ENCODE results near the gene SYNE3. TPM values are rescaled to one million over a fixed set of nuclear protein-coding genes. Genes with fewer than 3 reads are reported as not detected.

Gene SYNE3
- total RNA-seq, 2 experiments from 2014 or later = 64.0 to 64.1 TPM

- POLR2A ChIA-PET = interaction anchor here (0.9 to 8.4 kb wide), 7 partner anchors 11 to 79 kb away, joined by 3 to 88 read pairs (median 4); partner anchors contain the start of gene GLRX5
These were observed 3.9 kb upstream of the SYNE3 start for GRCh38 chr14:95520346-95520745.

GRCh38 chr14:95519699-95520098 is 3.2 kb upstream of the SYNE3 start:
- CTCF ChIA-PET = interaction anchor here (1.3 to 2.6 kb wide), 3 partner anchors 7 to 77 kb away, joined by 3 to 15 read pairs (median 5); no protein-coding TSS in a partner anchor
- Mint-ChIP-seq H3K4me1 (ENCODE audit: low read depth) (peaks cover 75% of the 10 kb centered on the region), H3K4me3 (peak overlapping the region; percentile 51), H3K27ac (peak overlapping the region; percentile 91), H3K36me3 (ENCODE audit: low read depth) (peaks cover 9% of the 10 kb centered on the region), H3K27me3 (no peaks in the 10 kb centered on the region), H3K9me3 (no peaks in the 10 kb centered on the region)
- DNase-seq = peak; percentile 90
- no peak for TF ChIP-seq CTCF (IDR thresholded peaks at IDR 0.05)
- ATAC-seq = peak; percentile 4
- intact Hi-C loops (cut with micrococcal nuclease) = no loop called here
- POLR2A ChIA-PET = interaction anchor here (0.6 to 8.4 kb wide), 8 partner anchors 10 to 916 kb away, joined by 3 to 88 read pairs (median 4); partner anchors contain the start of gene GLRX5

More at GRCh38 chr14:95520346-95520745, 3.9 kb upstream of the SYNE3 start:
- no peaks in the 10 kb centered on the region for H3K27me3 Mint-ChIP-seq
- ATAC-seq (no peak), DNase-seq (peak; percentile 38)
- H3K27ac Mint-ChIP-seq = peak overlapping the region; percentile 91
- CTCF ChIA-PET = interaction anchor here (1.3 to 1.4 kb wide), 2 partner anchors 17 to 78 kb away, joined by 3 to 5 read pairs; no protein-coding TSS in a partner anchor
- intact Hi-C loops (cut with micrococcal nuclease) = no loop called here
- peak overlapping the region; percentile 51 for H3K4me3 Mint-ChIP-seq
- TF ChIP-seq CTCF (IDR thresholded peaks at IDR 0.05) = no peak
- no peaks in the 10 kb centered on the region for H3K9me3 Mint-ChIP-seq
- H3K36me3 Mint-ChIP-seq (ENCODE audit: low read depth) = peaks cover 6% of the 10 kb centered on the region
- peaks cover 77% of the 10 kb centered on the region for H3K4me1 Mint-ChIP-seq (ENCODE audit: low read depth)

GRCh38 chr14:95518045-95518751 is 1.7 kb upstream of the SYNE3 start:
- no peak for TF ChIP-seq CTCF (IDR thresholded peaks at IDR 0.05)
- ChIA-PET POLR2A (interaction anchor here (1.0 to 8.4 kb wide), 5 partner anchors 9 to 37 kb away, joined by 3 to 88 read pairs (median 3); partner anchors contain the start of gene GLRX5), CTCF (interaction anchor here (1.1 to 2.6 kb wide), 6 partner anchors 9 to 76 kb away, joined by 3 to 15 read pairs (median 4); partner anchors contain the start of gene GLRX5)
- intact Hi-C loops (cut with micrococcal nuclease) = no loop called here
- Mint-ChIP-seq H3K4me1 (ENCODE audit: low read depth) (peaks cover 71% of the 10 kb centered on the region), H3K9me3 (no peaks in the 10 kb centered on the region), H3K4me3 (peak overlapping the region; percentile 69), H3K36me3 (ENCODE audit: low read depth) (peaks cover 12% of the 10 kb centered on the region), H3K27me3 (no peaks in the 10 kb centered on the region), H3K27ac (peak overlapping the region; percentile 91)
- ATAC-seq = no peak
- DNase-seq = peak; percentile 20

GRCh38 chr14:95515596-95516552 is 576 bp downstream of the SYNE3 start:
- H3K27me3 Mint-ChIP-seq = no peaks in the 10 kb centered on the region
- intact Hi-C loops (cut with micrococcal nuclease) = no loop called here
- ATAC-seq = peak; percentile 85
- ChIA-PET POLR2A (interaction anchor here (0.8 to 2.9 kb wide), 8 partner anchors 9 to 36 kb away, joined by 3 to 24 read pairs (median 6); no protein-coding TSS in a partner anchor), CTCF (interaction anchor here (0.9 to 5.0 kb wide), 8 partner anchors 8 to 78 kb away, joined by 3 to 59 read pairs (median 4); no protein-coding TSS in a partner anchor)
- peak overlapping the region; percentile 92 for H3K27ac Mint-ChIP-seq
- no peaks in the 10 kb centered on the region for H3K9me3 Mint-ChIP-seq
- H3K4me3 Mint-ChIP-seq = peak overlapping the region; percentile 93
- peaks cover 67% of the 10 kb centered on the region for H3K4me1 Mint-ChIP-seq (ENCODE audit: low read depth)
- peak; percentile 92 for DNase-seq
- peaks cover 18% of the 10 kb centered on the region for H3K36me3 Mint-ChIP-seq (ENCODE audit: low read depth)
- peak; percentile 54 for TF ChIP-seq CTCF (IDR thresholded peaks at IDR 0.05)

Measured in activated CD8-positive, alpha-beta T cell treated with anti-CD3 and anti-CD28 coated beads for 36 hours (primary cell).